ENCODE data around the gene NPC1.
A peak's percentile ranks its signal among the peaks of the same experiment; 100 is the strongest.
"Not testable (repeated sequence)": the region's sequence is repeated elsewhere in the genome, so short reads cannot be mapped to it uniquely, and the experiment has no call there.

Gene NPC1

DNA sequence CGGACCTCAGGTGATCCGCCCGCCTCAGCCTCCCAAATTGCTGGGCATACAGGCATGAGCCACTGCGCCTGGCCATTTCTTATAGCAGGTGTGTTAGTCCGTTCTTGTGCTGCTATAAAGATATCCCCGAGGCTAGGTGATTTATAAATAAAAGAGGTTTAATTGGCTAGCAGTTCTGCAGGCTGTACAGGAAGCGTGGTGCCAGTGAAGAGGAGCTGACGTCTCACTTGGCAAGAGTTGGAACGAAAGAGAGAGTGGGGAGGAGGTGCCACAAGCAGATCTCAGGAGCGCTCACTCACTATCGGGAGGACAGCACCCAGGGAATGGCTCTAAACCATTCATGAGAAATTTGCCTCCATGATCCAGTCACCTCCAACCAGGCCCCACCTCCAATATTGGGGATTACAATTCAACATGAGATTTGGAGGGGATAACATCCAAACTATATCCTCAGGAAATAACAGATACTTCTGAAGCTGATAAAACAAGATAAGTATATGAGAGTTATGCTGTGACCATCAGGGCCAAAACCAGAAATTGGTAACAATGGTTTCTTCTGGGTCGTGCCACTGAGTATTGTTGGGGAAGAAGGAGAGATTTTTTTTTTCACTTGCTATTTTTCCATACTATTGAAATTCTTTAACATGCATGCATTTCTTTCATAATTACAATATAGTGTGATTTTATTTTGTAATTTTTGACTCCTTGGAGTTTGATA is 90.4 kb downstream of the NPC1 start:
- Mint-ChIP-seq H3K36me3 (ENCODE audit: low read depth) (peaks cover 2% of the 10 kb centered on the region), H3K4me3 (no peak overlapping the region), H3K27ac (no peak overlapping the region), H3K4me1 (ENCODE audit: low read depth) (peaks cover 11% of the 10 kb centered on the region), H3K27me3 (ENCODE audit: low read depth) (peaks cover 5% of the 10 kb centered on the region), H3K9me3 (peaks cover 8% of the 10 kb centered on the region)

DNA sequence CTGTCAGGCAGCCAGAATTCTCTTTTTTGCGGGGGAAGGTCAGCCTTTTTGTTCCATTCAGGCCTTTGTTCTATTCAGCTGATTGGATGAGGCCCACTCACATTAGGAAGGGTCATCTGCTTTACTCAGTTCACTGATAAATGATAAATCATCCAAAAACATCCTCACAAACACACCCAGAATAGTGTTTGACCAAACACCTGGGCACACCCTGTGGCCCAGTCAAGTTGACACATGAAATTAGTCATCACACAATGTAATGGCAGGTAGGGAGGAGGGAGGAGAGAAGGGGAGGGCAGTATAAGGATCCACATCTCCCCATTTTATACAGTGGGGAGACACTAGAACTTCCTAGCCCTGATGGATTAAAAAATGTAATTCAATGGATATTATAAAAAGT is 91.3 kb downstream of the NPC1 start:
- Mint-ChIP-seq H3K4me3 (no peak overlapping the region), H3K9me3 (peaks cover 8% of the 10 kb centered on the region), H3K36me3 (ENCODE audit: low read depth) (peaks cover 5% of the 10 kb centered on the region), H3K27me3 (ENCODE audit: low read depth) (peaks cover 6% of the 10 kb centered on the region), H3K4me1 (ENCODE audit: low read depth) (peaks cover 10% of the 10 kb centered on the region), H3K27ac (no peak overlapping the region)

DNA sequence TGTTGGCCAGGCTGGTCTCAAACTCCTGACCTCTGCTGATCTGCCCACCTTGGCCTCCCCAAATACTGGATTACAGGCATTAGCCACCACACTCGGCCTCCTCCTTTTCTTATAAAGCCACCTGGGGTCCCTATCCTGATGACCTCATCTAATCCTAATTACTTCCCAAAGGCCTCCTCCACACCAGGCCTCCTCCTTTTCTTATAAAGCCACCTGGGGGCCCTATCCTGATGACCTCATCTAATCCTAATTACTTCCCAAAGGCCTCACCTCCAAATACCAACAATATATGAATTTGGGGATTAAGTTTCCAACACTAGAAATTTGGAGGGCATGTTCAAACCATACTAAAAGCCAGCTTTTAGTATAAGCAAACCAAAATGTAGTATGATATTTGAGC is 92.7 kb downstream of the NPC1 start:
- Mint-ChIP-seq H3K4me3 (no peak overlapping the region), H3K4me1 (ENCODE audit: low read depth) (peaks cover 3% of the 10 kb centered on the region), H3K9me3 (peaks cover 8% of the 10 kb centered on the region), H3K36me3 (ENCODE audit: low read depth) (peaks cover 5% of the 10 kb centered on the region), H3K27ac (no peak overlapping the region), H3K27me3 (ENCODE audit: low read depth) (peaks cover 6% of the 10 kb centered on the region)

DNA sequence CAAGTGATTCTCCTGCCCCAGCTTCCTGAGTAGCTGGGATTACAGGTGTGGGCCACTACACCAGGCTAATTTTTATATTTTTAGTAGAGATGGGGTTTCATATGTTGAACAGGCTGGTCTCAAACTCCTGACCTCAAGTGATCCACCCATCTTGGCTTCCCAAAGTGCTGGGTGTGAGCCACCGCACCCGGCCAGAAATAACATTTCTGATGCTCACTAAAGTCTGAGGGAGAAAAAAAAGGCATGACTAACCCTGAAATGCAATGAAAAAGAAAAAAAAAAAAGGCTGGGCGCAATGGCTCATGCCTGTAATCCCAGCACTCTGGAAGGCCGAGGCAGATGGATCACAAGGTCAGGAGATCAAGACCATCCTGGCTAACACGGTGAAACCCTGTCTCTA is 96.7 kb downstream of the NPC1 start:
- not testable (repeated sequence) for H3K27me3 Mint-ChIP-seq (ENCODE audit: low read depth); H3K27ac Mint-ChIP-seq; H3K9me3 Mint-ChIP-seq; H3K36me3 Mint-ChIP-seq (ENCODE audit: low read depth); H3K4me3 Mint-ChIP-seq
- peaks cover 20% of the 10 kb centered on the region for H3K4me1 Mint-ChIP-seq (ENCODE audit: low read depth)

DNA sequence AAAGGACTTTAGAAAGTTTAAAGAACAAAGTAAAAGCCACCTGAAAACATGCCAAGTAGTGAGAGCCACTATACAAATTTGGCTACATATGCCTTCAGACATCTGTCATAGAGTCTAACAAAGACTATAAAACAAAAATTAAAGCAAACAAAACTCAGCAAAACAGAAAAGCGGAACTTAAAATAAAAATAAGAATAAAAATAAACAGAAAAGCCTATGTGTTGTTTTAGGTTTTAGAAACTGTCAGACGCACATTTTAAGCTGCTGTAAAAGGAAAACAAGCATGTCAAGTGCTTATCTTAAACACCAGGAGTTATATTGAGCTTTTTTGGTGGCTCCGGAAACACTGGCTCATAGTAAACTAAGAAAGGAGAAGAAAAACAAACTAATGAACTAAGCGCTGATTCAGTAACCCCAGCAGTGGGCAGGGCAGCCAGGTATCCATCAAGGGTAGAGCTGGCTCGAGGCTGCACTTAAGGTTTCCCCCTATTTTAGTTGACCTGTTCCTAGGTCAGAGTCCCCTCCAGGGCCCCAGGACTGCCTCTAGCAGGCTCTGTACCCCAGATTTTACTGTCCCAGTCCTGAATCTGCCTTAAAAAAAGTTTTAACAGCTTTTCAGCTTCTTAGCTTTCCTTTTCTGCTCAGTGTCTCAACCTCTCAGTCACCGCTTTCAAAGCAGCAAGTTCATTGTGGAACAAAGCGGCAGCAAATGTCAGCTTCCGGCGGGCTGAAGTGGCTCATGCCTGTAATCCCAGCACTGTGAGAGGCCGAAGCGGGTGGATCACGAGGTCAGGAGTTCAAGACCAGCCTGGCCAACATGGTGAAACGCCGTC is 98.4 kb downstream of the NPC1 start:
- peak overlapping the region; percentile 91 for H3K27ac Mint-ChIP-seq
- peak overlapping the region; percentile 60 for H3K4me3 Mint-ChIP-seq
- H3K27me3 Mint-ChIP-seq (ENCODE audit: low read depth): peaks cover 6% of the 10 kb centered on the region
- peaks cover 8% of the 10 kb centered on the region for H3K36me3 Mint-ChIP-seq (ENCODE audit: low read depth)
- H3K9me3 Mint-ChIP-seq: peaks cover 6% of the 10 kb centered on the region
- H3K4me1 Mint-ChIP-seq (ENCODE audit: low read depth): peaks cover 24% of the 10 kb centered on the region

DNA sequence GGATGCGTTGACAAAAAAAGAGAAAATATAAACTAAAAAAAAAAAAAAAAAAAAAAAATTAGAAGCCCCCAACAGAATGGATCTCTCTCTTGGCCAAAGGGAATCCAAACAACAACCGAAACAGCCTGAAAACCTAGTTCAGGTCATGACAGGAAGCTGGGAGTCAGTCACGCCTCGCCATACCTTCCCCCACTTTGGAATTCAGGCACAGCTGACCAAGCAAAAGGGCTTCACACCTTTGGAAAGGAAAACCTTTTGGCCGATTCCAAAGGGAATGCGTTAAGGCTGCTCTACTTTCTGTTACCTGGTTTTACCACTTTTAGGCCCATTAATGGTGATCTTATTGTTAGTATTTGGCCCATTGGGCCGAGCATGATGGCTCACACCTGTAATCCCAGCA is 100.9 kb downstream of the NPC1 start:
- no peak overlapping the region for H3K27ac Mint-ChIP-seq
- H3K4me1 Mint-ChIP-seq (ENCODE audit: low read depth): peaks cover 24% of the 10 kb centered on the region
- no peak overlapping the region for H3K4me3 Mint-ChIP-seq
- H3K9me3 Mint-ChIP-seq: no peaks in the 10 kb centered on the region
- peaks cover 15% of the 10 kb centered on the region for H3K36me3 Mint-ChIP-seq (ENCODE audit: low read depth)
- no peaks in the 10 kb centered on the region for H3K27me3 Mint-ChIP-seq (ENCODE audit: low read depth)

DNA sequence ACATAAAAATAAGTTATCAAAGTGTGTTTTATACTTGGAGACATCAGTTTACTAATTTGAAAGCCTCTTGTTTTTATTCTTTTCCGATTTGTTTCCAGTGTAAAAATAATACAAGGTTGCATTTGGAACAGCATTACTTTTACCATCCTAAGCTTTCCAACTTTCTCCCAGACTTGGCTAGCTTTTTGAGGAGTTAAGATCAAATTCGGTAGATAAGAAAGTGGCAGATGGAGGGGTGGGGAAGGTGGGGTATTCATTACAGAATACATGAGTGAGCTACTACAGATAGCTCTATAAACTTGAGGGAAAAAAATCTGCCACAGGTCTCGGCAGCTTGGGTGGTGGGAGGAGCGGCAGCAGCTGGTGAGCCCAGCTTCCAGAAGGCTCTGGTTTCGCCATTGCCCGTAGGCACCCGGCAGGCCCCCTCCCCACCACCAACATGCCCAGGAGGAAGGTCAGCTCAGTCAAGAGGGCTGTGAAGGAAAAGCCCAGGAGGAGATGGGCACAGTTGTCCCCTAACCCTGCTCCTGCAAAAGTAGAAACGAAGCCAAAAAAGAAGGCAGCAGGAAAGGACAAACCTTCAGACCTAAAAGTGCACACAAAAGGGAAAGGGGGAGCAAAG is 101.6 kb downstream of the NPC1 start:
- peaks cover 15% of the 10 kb centered on the region for H3K36me3 Mint-ChIP-seq (ENCODE audit: low read depth)
- peaks cover 21% of the 10 kb centered on the region for H3K4me1 Mint-ChIP-seq (ENCODE audit: low read depth)
- H3K27ac Mint-ChIP-seq: no peak overlapping the region
- no peak overlapping the region for H3K4me3 Mint-ChIP-seq
- H3K9me3 Mint-ChIP-seq: no peaks in the 10 kb centered on the region
- no peaks in the 10 kb centered on the region for H3K27me3 Mint-ChIP-seq (ENCODE audit: low read depth)

Measured in T-helper 1 cell treated with Interleukin-12 subunit alpha and Interleukin-12 subunit beta and Interleukin-4 antibody, amounts not matched to agents 30 μg/mL and 1 μg/mL, for 36 hours (primary cell).